Measurements from ENCODE around the gene NTN3.
"Not testable (repeated sequence)": the region's sequence is repeated elsewhere in the genome, so short reads cannot be mapped to it uniquely, and the experiment has no call there.

The NTN3 gene

GRCh38 chr16:2429771-2430663 lies 41.1 kb upstream of the NTN3 start:
- peak overlapping the region; percentile 96 for H3K9ac ChIP-seq (ENCODE audit: low read length)
- H3K4me3 ChIP-seq (ENCODE audit: low read depth, low read length, poor library complexity, severe bottlenecking): peak overlapping the region; percentile 96
- H3K4me1 ChIP-seq (ENCODE audit: insufficient read depth, low read length, severe bottlenecking): peaks cover 23% of the 10 kb centered on the region
- H2AFZ ChIP-seq (ENCODE audit: low read length): no peak overlapping the region
- H3K9me3 ChIP-seq (ENCODE audit: low read length): no peaks in the 10 kb centered on the region
- TF ChIP-seq EZH2 (IDR thresholded peaks at IDR 0.05; ENCODE audit: borderline replicate concordance, low read length) (no peak), CTCF (IDR thresholded peaks at IDR 0.05; ENCODE audit: low read length) (peak; percentile 57)
- H3F3A ChIP-seq (ENCODE audit: insufficient read depth, low read length): no peaks in the 10 kb centered on the region
- no peaks in the 10 kb centered on the region for H3K9me2 ChIP-seq (ENCODE audit: low read depth, low read length)
- H4K20me1 ChIP-seq (ENCODE audit: insufficient read depth, low read length): no peaks in the 10 kb centered on the region
- H3K4me2 ChIP-seq (ENCODE audit: low read length): peak overlapping the region; percentile 94
- H3K27me3 ChIP-seq (ENCODE audit: insufficient read depth, low read length): no peaks in the 10 kb centered on the region
- H3K79me2 ChIP-seq (ENCODE audit: insufficient read depth, low read length): peaks cover 17% of the 10 kb centered on the region
- no peak overlapping the region for H3K27ac ChIP-seq (ENCODE audit: low read depth, low read length, poor library complexity, severe bottlenecking)
- peaks cover 40% of the 10 kb centered on the region for H3K36me3 ChIP-seq (ENCODE audit: insufficient read depth, low read length)

- Histone ChIP-seq H3K9me3 (ENCODE audit: low read length) (no peaks in the 10 kb centered on the region), H3K9ac (ENCODE audit: low read length) (no peak overlapping the region), H3K9me2 (ENCODE audit: low read depth, low read length) (no peaks in the 10 kb centered on the region), H3K4me2 (ENCODE audit: low read length) (no peak overlapping the region), H3K4me1 (ENCODE audit: insufficient read depth, low read length, severe bottlenecking) (peaks cover 23% of the 10 kb centered on the region), H3K4me3 (ENCODE audit: low read depth, low read length, poor library complexity, severe bottlenecking) (no peak overlapping the region), H3K79me2 (ENCODE audit: insufficient read depth, low read length) (peaks cover 17% of the 10 kb centered on the region), H2AFZ (ENCODE audit: low read length) (no peak overlapping the region), H3F3A (ENCODE audit: insufficient read depth, low read length) (no peaks in the 10 kb centered on the region), H4K20me1 (ENCODE audit: insufficient read depth, low read length) (no peaks in the 10 kb centered on the region), H3K27me3 (ENCODE audit: insufficient read depth, low read length) (no peaks in the 10 kb centered on the region), H3K27ac (ENCODE audit: low read depth, low read length, poor library complexity, severe bottlenecking) (no peak overlapping the region), H3K36me3 (ENCODE audit: insufficient read depth, low read length) (peaks cover 57% of the 10 kb centered on the region)
- no peak for TF ChIP-seq EZH2 (IDR thresholded peaks at IDR 0.05; ENCODE audit: borderline replicate concordance, low read length)
- no peak for TF ChIP-seq CTCF (IDR thresholded peaks at IDR 0.05; ENCODE audit: low read length)
These were observed 38.8 kb upstream of the NTN3 start for GRCh38 chr16:2432286-2432685.

- H3K4me2 ChIP-seq (ENCODE audit: low read length): no peak overlapping the region
- no peak overlapping the region for H3K9ac ChIP-seq (ENCODE audit: low read length)
- no peaks in the 10 kb centered on the region for H3K9me2 ChIP-seq (ENCODE audit: low read depth, low read length)
- H3K4me3 ChIP-seq (ENCODE audit: low read depth, low read length, poor library complexity, severe bottlenecking): no peak overlapping the region
- peaks cover 64% of the 10 kb centered on the region for H3K36me3 ChIP-seq (ENCODE audit: insufficient read depth, low read length)
- H3K79me2 ChIP-seq (ENCODE audit: insufficient read depth, low read length): peaks cover 17% of the 10 kb centered on the region
- H3K27ac ChIP-seq (ENCODE audit: low read depth, low read length, poor library complexity, severe bottlenecking): no peak overlapping the region
- no peaks in the 10 kb centered on the region for H3K27me3 ChIP-seq (ENCODE audit: insufficient read depth, low read length)
- H3F3A ChIP-seq (ENCODE audit: insufficient read depth, low read length): no peaks in the 10 kb centered on the region
- no peak for TF ChIP-seq EZH2 (IDR thresholded peaks at IDR 0.05; ENCODE audit: borderline replicate concordance, low read length)
- TF ChIP-seq CTCF (IDR thresholded peaks at IDR 0.05; ENCODE audit: low read length): no peak
- H3K4me1 ChIP-seq (ENCODE audit: insufficient read depth, low read length, severe bottlenecking): peaks cover 22% of the 10 kb centered on the region
- H2AFZ ChIP-seq (ENCODE audit: low read length): no peak overlapping the region
- H4K20me1 ChIP-seq (ENCODE audit: insufficient read depth, low read length): no peaks in the 10 kb centered on the region
- no peaks in the 10 kb centered on the region for H3K9me3 ChIP-seq (ENCODE audit: low read length)
These were observed 38.1 kb upstream of the NTN3 start for GRCh38 chr16:2432801-2433505.

DNA sequence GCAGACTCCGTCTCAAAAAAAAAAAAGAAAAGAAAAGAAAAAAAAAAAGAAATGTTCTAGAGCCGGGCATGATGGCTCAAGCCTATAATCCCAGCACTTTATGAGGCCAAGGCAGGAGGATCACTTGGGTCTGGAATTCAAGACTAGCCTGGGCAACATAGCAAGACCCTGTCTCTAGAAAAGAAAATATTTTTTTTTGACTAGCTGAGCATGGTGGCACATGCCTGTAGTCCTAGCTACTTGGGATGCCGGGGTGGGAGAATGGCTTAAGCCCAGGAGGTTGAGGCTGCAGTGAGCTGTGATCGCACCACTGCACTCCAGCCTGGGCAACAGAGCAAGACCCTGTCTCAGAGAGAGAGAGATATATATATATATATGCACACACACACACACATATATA lies 35.9 kb upstream of the NTN3 start:
- H3K9ac ChIP-seq (ENCODE audit: low read length); H3F3A ChIP-seq (ENCODE audit: insufficient read depth, low read length); H3K9me2 ChIP-seq (ENCODE audit: low read depth, low read length); H3K79me2 ChIP-seq (ENCODE audit: insufficient read depth, low read length); H3K4me2 ChIP-seq (ENCODE audit: low read length); H3K9me3 ChIP-seq (ENCODE audit: low read length); H3K4me3 ChIP-seq (ENCODE audit: low read depth, low read length, poor library complexity, severe bottlenecking); H4K20me1 ChIP-seq (ENCODE audit: insufficient read depth, low read length); H3K27me3 ChIP-seq (ENCODE audit: insufficient read depth, low read length); H2AFZ ChIP-seq (ENCODE audit: low read length); H3K27ac ChIP-seq (ENCODE audit: low read depth, low read length, poor library complexity, severe bottlenecking): not testable (repeated sequence)
- H3K36me3 ChIP-seq (ENCODE audit: insufficient read depth, low read length): peaks cover 87% of the 10 kb centered on the region
- H3K4me1 ChIP-seq (ENCODE audit: insufficient read depth, low read length, severe bottlenecking): peaks cover 11% of the 10 kb centered on the region

Measured in OCI-LY1 (cell line).